DMS114 treated with DMSO at 0.1 percent for 48 hours (cell line): ENCODE measurements around the gene ASB5.

ENCODE experiments used
- DNase-seq: peaks from one replicate; lab custom pipeline; 2025; ENCODE audit not compliant: unreplicated experiment; lab: John Stamatoyannopoulos, UW

Gene ASB5

GRCh38 chr4:176185051-176185450, 84.0 kb downstream of the ASB5 start:
- no peak for DNase-seq
